NCI-H748 treated with DMSO at 0.1 percent for 48 hours (cell line): ENCODE results near the gene CCL20.
"Not testable (repeated sequence)": the region's sequence is repeated elsewhere in the genome, so short reads cannot be mapped to it uniquely, and the experiment has no call there.

ENCODE experiments used
- DNase-seq: peaks from one replicate; lab custom pipeline; 2025; lab: John Stamatoyannopoulos, UW

Gene CCL20

DNA sequence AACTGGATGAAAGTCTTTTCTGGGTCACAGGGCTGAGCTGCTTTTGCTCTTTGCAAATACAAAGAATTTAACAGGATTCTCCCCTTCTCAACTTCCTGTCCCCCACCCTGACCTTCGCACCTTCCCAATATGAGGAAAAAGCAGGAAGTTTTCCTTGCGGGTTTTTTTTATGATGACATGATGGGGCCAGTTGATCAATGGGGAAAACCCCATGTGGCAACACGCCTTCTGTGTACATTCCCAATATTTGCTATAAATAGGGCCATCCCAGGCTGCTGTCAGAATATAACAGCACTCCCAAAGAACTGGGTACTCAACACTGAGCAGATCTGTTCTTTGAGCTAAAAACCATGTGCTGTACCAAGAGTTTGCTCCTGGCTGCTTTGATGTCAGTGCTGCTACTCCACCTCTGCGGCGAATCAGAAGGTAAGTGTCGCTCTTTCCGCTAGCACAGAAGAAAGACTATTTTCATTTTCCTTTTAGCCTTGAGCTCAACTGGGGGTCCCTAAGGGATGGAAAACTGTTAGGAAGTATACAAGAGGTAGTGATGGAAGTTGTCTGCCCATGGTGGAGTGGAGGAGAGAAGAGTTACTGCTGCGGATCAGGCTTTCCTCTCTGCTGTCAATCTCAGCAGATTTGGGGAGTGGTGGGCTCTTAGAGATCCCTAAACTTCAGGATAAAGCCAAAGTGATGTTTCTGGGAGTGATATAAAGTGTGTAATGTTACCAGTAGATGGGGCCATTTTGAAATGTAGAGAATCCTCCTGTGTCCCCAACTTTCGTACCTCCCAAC is at the start of gene CCL20:
Gene CCL20, plus strand, starts transcription at position 281 of the 792 bp plus-strand sequence. Its CDS starts 70 bp downstream, at position 351.
- DNase-seq: no peak

DNA sequence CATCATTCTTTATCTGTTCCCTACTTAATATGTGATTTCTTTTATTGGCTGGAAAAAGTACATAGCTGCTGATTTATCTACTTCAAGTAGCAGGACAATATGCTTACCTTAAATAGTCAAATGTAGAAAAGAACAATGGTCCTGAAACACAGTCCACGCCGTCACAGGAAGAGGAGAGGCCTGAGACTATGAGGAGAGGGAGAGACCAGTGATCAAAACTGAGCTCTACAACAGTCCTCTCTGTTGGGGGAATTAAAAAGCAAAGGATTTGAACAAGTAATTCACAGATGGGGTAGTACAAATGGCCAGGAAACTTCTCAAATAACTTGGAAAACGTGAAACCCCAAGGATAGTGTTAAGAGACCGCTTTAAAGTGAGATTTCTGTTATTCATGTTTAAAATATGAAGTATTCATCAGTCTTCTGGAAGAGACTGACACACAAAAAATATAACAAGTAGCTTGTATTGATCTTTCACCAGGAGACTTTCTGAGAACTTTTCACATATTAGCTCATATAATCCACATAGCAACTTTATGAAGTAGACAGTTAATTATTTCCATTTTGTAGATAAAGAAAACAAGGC is 47.8 kb upstream of the CCL20 start:
- DNase-seq: no peak

DNA sequence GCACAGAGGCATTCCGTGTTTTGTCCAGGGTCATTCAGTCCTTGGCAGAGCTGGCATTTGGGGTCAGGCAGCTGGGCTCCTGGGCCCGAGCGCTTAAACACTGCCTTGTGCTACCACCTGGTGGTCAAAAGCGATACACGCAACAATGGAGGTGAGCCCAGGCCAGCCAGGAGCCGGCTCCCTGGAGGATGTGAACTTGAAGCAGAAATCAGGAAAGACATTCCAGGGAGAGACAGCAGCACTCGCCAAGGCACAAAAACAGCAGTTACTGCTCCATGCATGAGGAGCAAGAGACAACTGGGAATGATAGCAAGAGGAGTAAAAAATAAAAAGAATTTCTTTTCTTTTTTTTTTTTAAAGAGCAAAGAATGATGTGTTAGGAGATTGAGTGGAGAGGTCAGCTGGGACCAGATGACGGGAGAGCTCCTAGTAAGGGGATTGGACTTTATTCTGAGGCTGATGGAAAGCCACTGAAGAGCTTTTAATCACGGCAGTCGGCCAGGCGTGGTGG is 47.2 kb upstream of the CCL20 start:
- peak; percentile 41 for DNase-seq

DNA sequence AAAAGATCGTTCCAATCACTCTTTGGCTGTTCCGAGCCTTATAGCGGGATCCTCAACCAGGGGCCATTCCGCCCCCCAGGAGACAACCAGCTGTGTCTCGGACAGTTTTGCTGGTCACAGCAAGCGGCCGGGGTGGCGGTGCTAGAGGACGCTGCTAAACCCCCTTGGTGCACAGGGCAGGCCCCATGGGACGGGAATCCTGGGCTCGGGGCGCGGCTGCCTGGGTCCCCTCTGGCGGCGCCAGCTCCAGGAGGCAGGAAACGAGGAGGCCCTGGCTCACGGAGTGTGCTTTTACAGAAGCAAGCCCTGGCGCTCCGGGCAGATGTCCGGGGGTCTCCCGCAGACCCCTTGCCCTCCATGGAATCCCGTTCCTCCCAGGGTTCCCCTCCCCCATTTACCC is 45.8 kb upstream of the CCL20 start:
- DNase-seq: no peak

- no peak for DNase-seq
Observed at GRCh38 chr2:227772197-227772661, 41.4 kb upstream of the CCL20 start.

DNA sequence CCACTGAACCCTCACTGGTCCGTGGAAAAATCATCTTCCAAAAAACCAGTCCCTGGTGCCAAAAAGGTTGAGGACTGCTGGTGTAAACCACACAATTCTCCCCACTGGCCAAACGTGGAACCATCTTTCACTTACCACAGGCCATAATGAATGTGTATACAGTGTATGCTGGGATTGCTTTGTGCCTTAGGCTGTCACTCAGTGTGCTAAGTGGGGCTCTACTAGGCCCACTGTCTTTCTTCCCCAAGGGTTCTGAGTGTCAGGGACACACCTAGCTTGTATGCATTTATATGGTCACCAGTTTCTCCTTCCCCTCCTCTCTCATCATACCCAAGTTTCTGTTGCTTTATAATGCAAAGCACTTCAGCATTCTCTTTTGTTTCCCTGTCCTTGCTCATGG is 40.7 kb upstream of the CCL20 start:
- DNase-seq: no peak

- no peak for DNase-seq
Observed at GRCh38 chr2:227774011-227774624, 39.5 kb upstream of the CCL20 start.

DNA sequence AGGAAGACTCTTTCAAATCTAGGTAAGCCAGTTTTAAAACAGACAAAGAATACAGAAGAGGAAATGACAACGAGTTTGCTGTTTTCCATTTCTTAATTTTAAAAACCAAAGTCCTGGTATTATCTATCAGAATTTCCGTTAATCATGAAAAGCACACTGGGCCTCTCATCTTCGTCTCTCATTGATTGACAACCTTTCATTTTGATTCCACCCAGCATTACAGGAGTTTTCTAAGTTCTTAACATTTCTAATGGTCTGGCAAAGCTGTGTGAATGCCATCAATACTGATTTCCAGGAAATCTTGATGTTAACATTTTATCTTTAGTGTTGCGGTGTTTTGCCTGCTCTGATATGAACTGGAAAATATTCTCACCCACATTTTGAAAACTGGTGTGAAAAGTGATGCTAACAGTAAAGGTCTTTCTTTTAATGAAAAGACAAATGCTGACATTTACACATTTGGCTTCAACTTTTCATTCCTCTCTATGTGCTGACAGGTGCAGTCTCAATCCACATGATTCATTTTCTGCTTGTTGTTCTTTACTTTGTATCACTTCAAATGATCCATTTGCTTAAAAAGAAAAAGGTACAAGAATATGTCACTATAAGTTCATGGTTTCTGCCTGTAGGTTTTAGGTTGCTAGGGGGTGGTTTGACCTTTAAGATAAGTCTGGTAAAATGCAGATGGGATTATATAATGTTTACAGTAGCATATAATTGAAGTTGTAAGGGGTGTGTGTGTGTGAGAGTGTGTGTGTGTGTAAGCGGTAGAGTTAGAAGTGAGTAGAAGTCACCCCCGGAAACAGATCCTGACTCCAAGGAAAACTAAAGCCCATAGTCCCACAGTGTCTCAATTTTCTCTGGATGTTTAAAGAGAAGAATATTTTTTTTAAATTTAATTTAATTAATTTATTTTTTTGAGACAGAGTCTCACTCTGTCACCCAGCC is 38.5 kb upstream of the CCL20 start:
- no peak for DNase-seq

DNA sequence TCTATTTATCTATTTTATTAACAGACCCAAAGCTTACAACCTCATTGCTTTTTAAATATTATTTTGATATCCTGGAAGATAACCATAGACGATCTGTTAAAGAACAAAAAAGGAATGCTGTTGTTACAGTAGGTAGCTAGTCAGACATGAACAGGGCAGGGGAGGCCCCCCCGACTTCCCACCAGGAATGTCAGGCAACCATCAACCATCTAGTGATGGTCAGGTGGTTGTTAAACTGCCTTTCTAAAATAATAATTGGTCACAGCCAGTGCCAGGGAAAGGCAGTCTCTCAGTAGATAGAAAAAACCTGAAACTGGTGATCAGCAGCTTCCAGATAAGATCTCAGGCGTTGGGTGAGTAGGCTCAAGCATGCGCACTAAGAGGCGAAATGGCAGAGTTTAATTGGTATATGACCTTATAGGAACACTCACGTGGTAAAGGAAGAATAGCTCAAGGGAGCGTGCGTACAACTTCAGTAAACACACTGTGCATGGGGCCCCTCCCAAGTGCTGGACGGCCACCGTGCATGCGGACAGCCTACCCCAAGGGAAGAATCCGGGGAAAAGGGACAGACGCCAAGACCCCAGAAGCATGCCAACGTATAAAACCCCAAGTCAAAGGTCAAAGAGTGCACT is 32.5 kb upstream of the CCL20 start:
- DNase-seq: no peak

DNA sequence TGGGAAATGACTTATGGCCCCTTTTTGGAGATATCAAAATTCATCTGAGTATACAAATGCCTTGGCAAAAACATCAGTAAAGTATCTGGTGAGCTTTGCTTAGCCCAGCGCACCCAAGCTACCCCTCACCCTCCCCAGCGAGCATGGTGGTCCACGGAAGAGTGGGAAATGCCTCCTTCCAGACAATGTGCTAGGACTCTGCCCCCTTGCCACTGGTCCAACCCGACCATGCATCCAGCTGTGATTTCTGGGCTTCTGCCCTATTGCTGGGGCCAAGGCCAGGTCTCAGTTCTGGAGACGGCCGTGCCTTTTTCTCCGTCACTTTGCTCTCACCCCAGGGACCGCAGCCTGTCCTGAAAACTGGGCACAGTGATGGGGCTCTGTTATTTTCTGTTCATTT is 31.8 kb upstream of the CCL20 start:
- no peak for DNase-seq

- DNase-seq: no peak
Observed at GRCh38 chr2:227782804-227783203, 30.8 kb upstream of the CCL20 start.

- DNase-seq: no peak
Observed at GRCh38 chr2:227783404-227784138, 30.1 kb upstream of the CCL20 start.

DNA sequence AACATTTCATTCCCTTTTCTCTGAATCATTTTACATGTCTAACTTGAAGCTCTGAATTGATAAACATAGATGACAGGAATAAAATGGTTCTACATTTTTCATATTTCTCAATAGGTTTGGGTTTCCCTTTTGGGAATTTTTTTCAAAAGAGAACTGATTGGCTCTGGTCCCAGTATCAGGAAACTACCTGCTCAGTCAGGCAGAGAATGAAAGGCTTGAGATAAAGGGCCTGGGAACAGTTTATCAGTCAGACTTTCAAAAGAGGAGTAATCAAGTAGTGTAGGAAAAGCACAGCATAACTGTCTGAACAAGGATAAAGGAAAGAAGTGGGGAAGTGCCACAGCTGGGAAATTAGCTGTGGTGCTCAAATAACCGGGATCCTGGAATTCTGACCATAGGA is 28.3 kb upstream of the CCL20 start:
- no peak for DNase-seq

DNA sequence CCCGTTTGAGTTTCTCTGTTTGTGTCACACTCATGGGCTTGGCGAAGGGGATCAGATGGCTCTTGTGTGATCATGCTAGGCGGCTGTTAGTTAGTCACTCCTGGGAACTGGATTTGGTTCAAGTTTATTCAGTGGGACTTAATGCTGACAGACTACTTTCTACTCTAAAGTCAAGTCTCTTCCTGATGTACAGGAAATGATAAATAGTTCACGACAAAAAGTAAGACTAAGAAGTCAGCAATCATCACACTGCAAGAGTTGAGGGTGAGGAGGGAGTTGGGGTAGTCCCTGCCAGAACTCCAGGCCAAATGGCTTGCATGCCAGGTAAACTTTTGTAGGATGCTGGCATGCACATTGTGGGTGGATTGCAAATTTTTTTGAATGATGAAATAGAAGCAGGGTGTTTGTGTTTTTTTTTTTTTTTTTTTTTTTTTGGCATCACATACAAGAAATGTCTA is 25.1 kb upstream of the CCL20 start:
- no peak for DNase-seq

GRCh38 chr2:227789803-227790202 is 23.8 kb upstream of the CCL20 start:
- no peak for DNase-seq

DNA sequence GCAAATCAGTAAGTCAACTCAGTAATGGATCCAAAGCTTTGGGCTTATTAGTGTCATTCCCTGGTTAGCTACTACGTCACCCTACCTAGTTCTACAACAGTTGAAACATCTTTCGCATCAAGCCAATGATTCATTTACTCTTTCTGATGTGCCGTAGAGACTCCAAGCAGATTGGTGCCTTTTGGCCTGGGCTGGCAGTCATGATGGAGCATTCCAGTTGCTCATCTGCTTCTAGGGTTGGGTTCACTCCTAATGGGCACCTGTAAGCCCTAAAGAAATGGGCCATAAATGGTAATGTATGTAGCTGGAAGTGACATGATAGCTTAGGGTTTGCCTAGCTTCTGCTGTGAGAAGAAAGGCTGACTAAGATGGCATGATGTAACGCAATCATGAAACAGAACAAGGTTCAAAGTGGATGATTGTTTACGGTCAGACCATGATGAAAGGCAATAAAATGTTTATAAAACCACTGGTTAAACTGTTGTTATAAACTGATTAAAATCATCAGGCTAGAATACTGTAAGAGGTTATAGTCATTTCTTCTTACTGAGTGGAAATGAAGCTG is 20.4 kb upstream of the CCL20 start:
- DNase-seq: no peak

GRCh38 chr2:227796045-227796711 is 17.5 kb upstream of the CCL20 start:
- DNase-seq: no peak

DNA sequence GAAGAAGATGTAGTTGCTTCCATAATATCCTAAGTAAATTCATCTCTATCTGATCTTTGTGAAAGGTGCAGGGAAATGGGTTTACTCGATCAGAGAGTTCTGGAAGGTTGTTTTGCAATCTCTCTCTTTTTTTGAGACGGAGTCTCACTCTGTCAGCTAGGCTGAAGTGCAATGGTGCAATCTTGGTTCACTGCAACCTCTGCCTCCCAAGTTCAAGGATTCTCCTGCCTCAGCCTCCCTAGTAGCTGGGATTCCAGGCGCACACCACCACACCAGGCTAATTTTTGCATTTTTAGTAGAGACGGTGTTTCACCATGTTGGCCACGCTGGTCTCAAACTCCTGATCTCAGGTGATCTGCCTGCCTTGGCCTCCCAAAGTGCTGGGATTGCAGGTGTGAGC is 16.9 kb upstream of the CCL20 start:
- not testable (repeated sequence) for DNase-seq

DNA sequence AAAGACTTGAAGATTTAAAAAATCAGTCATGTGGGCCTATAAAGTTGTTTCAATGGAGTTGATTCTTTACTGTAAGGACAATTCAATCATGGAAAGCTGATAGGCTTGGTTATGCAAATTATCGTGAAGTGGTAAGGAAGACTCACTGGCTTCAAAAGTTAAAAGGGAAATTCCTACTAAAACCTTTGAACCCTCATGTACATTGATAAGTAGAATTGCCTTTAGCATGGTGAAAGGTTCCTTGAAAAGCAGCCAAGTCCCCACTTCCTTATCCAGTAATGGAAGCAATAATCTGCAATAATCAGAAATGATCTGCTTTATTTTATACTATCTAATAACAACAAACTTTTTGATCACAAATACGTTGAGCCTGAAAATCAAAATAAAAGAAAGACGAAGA is 14.4 kb upstream of the CCL20 start:
- DNase-seq: no peak

DNA sequence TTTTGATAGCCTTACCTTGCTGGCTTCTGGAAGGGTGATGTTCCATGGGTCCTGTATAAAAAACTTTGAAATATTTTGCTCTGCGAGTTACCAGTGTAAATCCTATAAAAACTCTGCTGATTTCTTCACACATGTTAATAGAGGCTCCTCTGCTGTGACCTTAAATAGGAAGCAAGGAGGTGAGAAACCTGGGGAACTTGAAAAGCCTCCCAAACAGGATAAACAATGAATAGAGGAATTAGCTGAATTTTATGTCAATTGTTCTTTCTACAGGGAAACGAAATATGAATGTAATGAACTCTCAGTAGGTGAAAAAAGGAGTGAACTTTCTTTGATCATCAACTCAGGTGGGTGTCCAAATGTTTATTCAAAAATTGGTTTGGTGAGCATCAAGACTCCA is 10.8 kb upstream of the CCL20 start:
- DNase-seq: no peak
